Stimulated activated CD8-positive, alpha-beta memory T cell treated with anti-CD3 and anti-CD28 coated beads, Interleukin-7, amount 100 ng/mL, for 4 hours (primary cell): Measurements from ENCODE around the gene EFNA2.
"Not testable (repeated sequence)": the region's sequence is repeated elsewhere in the genome, so short reads cannot be mapped to it uniquely, and the experiment has no call there.

ENCODE experiments used
- DNase-seq, 2 donors: peaks; one replicate each; pipeline ENCODE4 v3.0.0-alpha.2; 2020; ENCODE audit warnings: low read depth in 2 of 2

Gene EFNA2

GRCh38 chr19:1318678-1319471, 33.2 kb downstream of the EFNA2 start:
- DNase-seq: no peak

GRCh38 chr19:1320282-1320650, 34.6 kb downstream of the EFNA2 start:
- DNase-seq: not testable (repeated sequence)

GRCh38 chr19:1321539-1321938, 35.9 kb downstream of the EFNA2 start:
- DNase-seq: no peak

- no peak for DNase-seq
Measured at GRCh38 chr19:1322198-1322981, 36.7 kb downstream of the EFNA2 start.

- DNase-seq: no peak
Measured at GRCh38 chr19:1324249-1324805, 38.7 kb downstream of the EFNA2 start.

GRCh38 chr19:1324806-1325567, 39.3 kb downstream of the EFNA2 start:
- peak in 1 of 2 donors; percentile 14 for DNase-seq

GRCh38 chr19:1325568-1326294, 40.1 kb downstream of the EFNA2 start:
- DNase-seq: no peak

GRCh38 chr19:1327125-1327524, 41.5 kb downstream of the EFNA2 start:
- DNase-seq: no peak

- not testable (repeated sequence) for DNase-seq
Measured at GRCh38 chr19:1332208-1332607, 46.5 kb downstream of the EFNA2 start.

GRCh38 chr19:1336079-1336684, 50.5 kb downstream of the EFNA2 start:
- DNase-seq: no peak

GRCh38 chr19:1340681-1341469, 55.2 kb downstream of the EFNA2 start:
- no peak for DNase-seq

- no peak for DNase-seq
Measured at GRCh38 chr19:1343041-1343440, 57.4 kb downstream of the EFNA2 start.

GRCh38 chr19:1349211-1349610, 63.5 kb downstream of the EFNA2 start:
- DNase-seq: no peak

- no peak for DNase-seq
Measured at GRCh38 chr19:1350867-1351266, 65.2 kb downstream of the EFNA2 start.
